UCSD-AML1 (cell line): ENCODE results near the gene CFAP68.
"Not testable (repeated sequence)": the region's sequence is repeated elsewhere in the genome, so short reads cannot be mapped to it uniquely, and the experiment has no call there.

Experiments used
- DNase-seq: peaks from one replicate; lab custom pipeline; 2025; ENCODE audit not compliant: unreplicated experiment; lab: John Stamatoyannopoulos, UW

Gene CFAP68

GRCh38 chr11:111870522-111870885 is 8.8 kb upstream of the CFAP68 start:
- no peak for DNase-seq

- DNase-seq: peak; percentile 87
Observed at GRCh38 chr11:111870886-111871692, 8.3 kb upstream of the CFAP68 start, which contains the start of gene ALG9. Gene ALG9, minus strand, starts transcription at chr11:111871581. Its CDS starts 99 bp downstream, at chr11:111871482.

GRCh38 chr11:111871693-111872161 is 7.6 kb upstream of the CFAP68 start:
- DNase-seq: no peak

- DNase-seq: no peak
Observed at GRCh38 chr11:111878385-111878848, 924 bp upstream of the CFAP68 start.

GRCh38 chr11:111879637-111879960 is 258 bp downstream of the CFAP68 start:
- DNase-seq: no peak

- no peak for DNase-seq
Observed at GRCh38 chr11:111882202-111882601, 2.9 kb downstream of the CFAP68 start.

- not testable (repeated sequence) for DNase-seq
Observed at GRCh38 chr11:111885053-111885452, 5.7 kb downstream of the CFAP68 start.

GRCh38 chr11:111886032-111886431 is 6.7 kb downstream of the CFAP68 start:
- DNase-seq: no peak

- no peak for DNase-seq
Observed at GRCh38 chr11:111886844-111887243, 7.5 kb downstream of the CFAP68 start.

- no peak for DNase-seq
Observed at GRCh38 chr11:111905411-111905810, 26.1 kb downstream of the CFAP68 start.

- no peak for DNase-seq
Observed at GRCh38 chr11:111906680-111907079, 27.3 kb downstream of the CFAP68 start.

GRCh38 chr11:111908639-111909305 is 29.4 kb downstream of the CFAP68 start:
- DNase-seq: no peak

GRCh38 chr11:111909378-111909777 is 30.0 kb downstream of the CFAP68 start:
- no peak for DNase-seq

GRCh38 chr11:111910676-111911562 is 31.6 kb downstream of the CFAP68 start:
- no peak for DNase-seq

- no peak for DNase-seq
Observed at GRCh38 chr11:111911563-111912401, 32.4 kb downstream of the CFAP68 start, which contains the start of gene CRYAB. Gene CRYAB, minus strand, starts transcription at chr11:111911770. Its CDS starts 46 bp downstream, at chr11:111911724.

GRCh38 chr11:111912535-111912934 is 33.2 kb downstream of the CFAP68 start, which contains the start of gene HSPB2:
Gene HSPB2, plus strand, starts transcription at chr11:111912734. Its CDS starts 96 bp downstream, at chr11:111912830.
- DNase-seq: no peak

GRCh38 chr11:111913031-111913861 is 33.9 kb downstream of the CFAP68 start:
- no peak for DNase-seq

GRCh38 chr11:111913997-111914396 is 34.7 kb downstream of the CFAP68 start:
- no peak for DNase-seq

GRCh38 chr11:111916768-111917167 is 37.4 kb downstream of the CFAP68 start:
- no peak for DNase-seq
